Right atrium auricular region (tissue), 2 donors: Measurements from ENCODE around the gene CCDC86. TPM values are rescaled to one million over a fixed set of nuclear protein-coding genes. Genes with fewer than 3 reads are reported as not detected.

Experiments used
- DNase-seq: peaks from one replicate; pipeline ENCODE4 v3.0.0-alpha.2; 2019; ENCODE audit warnings: low spot score
- H3K27ac ChIP-seq, 2 donors: fragments of 200-600 bp; sonication (generic); 1 replicate in 1 of 2; 2 replicates in 1 of 2; pipeline ENCODE4 v1.5.1; 2016 to 2019
- H3K27me3 ChIP-seq, 2 donors: fragments of 200-600 bp; sonication (generic); one replicate each; pipeline versions ENCODE4 v1.5.1 to v1.6.0; 2017 to 2019
- H3K36me3 ChIP-seq: fragments of 200-600 bp; sonication (generic); one replicate; pipeline ENCODE4 v1.5.1; 2016
- H3K4me1 ChIP-seq, 2 donors: fragments of 200-600 bp; sonication (generic); one replicate each; pipeline versions ENCODE4 v1.5.1 to v1.6.0; 2017 to 2019
- H3K4me3 ChIP-seq, 2 donors: fragments of 200-600 bp; sonication (generic); 1 replicate in 1 of 2; 2 replicates in 1 of 2; pipeline ENCODE4 v1.5.1; 2017 to 2019; ENCODE audit warnings: mild to moderate bottlenecking in 1 of 2, moderate library complexity in 1 of 2
- H3K9me3 ChIP-seq, 2 donors: fragments of 200-600 bp; sonication (generic); one replicate each; pipeline ENCODE4 v1.5.1; 2019
- CTCF ChIP-seq, 2 donors: fragments of 200-600 bp; sonication (generic); IDR thresholded peaks; one replicate each; pipeline ENCODE4 v1.5.1; 2019; ENCODE audit warnings: antibody characterized with exemption in 2 of 2
- total RNA-seq, 2 donors: library from RNA; depleted of rRNA; stranded (reverse); fragments of >200 nt; gene quantifications; one replicate each; pipeline ENCODE4 v1.1.0, GENCODE V29; 2016

CCDC86 gene
- total RNA-seq, 2 donors from 2014 or later: 9.1 to 10.2 TPM

GRCh38 chr11:60867871-60868681 lies 26.2 kb downstream of the CCDC86 start:
- no peaks in the 10 kb centered on the region for H3K36me3 ChIP-seq
- DNase-seq: no peak
- no peaks in the 10 kb centered on the region for H3K9me3 ChIP-seq
- no peak for TF ChIP-seq CTCF (IDR thresholded peaks at IDR 0.05)
- no peaks in the 10 kb centered on the region for H3K27me3 ChIP-seq
- H3K4me1 ChIP-seq: peaks cover 0 to 28% of the 10 kb centered on the region in 2 donors
- no peak overlapping the region for H3K4me3 ChIP-seq
- H3K27ac ChIP-seq: no peak overlapping the region

- H3K36me3 ChIP-seq: no peaks in the 10 kb centered on the region
- TF ChIP-seq CTCF (IDR thresholded peaks at IDR 0.05): no peak
- H3K27ac ChIP-seq: no peak overlapping the region
- no peak for DNase-seq
- H3K4me1 ChIP-seq: peaks cover 0 to 35% of the 10 kb centered on the region in 2 donors
- H3K9me3 ChIP-seq: no peaks in the 10 kb centered on the region
- no peaks in the 10 kb centered on the region for H3K27me3 ChIP-seq
- H3K4me3 ChIP-seq: no peak overlapping the region
These were observed 27.0 kb downstream of the CCDC86 start for GRCh38 chr11:60868682-60869450.

GRCh38 chr11:60869451-60869825 lies 27.5 kb downstream of the CCDC86 start:
- Histone ChIP-seq H3K4me1 (peaks cover 0 to 35% of the 10 kb centered on the region in 2 donors), H3K4me3 (no peak overlapping the region), H3K27ac (no peak overlapping the region), H3K27me3 (no peaks in the 10 kb centered on the region), H3K9me3 (no peaks in the 10 kb centered on the region), H3K36me3 (no peaks in the 10 kb centered on the region)
- no peak for TF ChIP-seq CTCF (IDR thresholded peaks at IDR 0.05)
- no peak for DNase-seq

GRCh38 chr11:60870276-60870675 lies 28.4 kb downstream of the CCDC86 start:
- no peak overlapping the region for H3K4me3 ChIP-seq
- H3K27me3 ChIP-seq: no peaks in the 10 kb centered on the region
- H3K4me1 ChIP-seq: peaks cover 0 to 35% of the 10 kb centered on the region in 2 donors
- H3K27ac ChIP-seq: no peak overlapping the region
- H3K9me3 ChIP-seq: no peaks in the 10 kb centered on the region
- no peak for TF ChIP-seq CTCF (IDR thresholded peaks at IDR 0.05)
- H3K36me3 ChIP-seq: no peaks in the 10 kb centered on the region
- DNase-seq: no peak

- no peak for TF ChIP-seq CTCF (IDR thresholded peaks at IDR 0.05)
- no peak for DNase-seq
- H3K27me3 ChIP-seq: no peaks in the 10 kb centered on the region
- no peaks in the 10 kb centered on the region for H3K9me3 ChIP-seq
- no peaks in the 10 kb centered on the region for H3K36me3 ChIP-seq
- H3K4me3 ChIP-seq: no peak overlapping the region
- peaks cover 0 to 35% of the 10 kb centered on the region in 2 donors for H3K4me1 ChIP-seq
- H3K27ac ChIP-seq: no peak overlapping the region
These were observed 28.9 kb downstream of the CCDC86 start for GRCh38 chr11:60870733-60871377.
